ENCODE results near the gene ST3GAL2.

ST3GAL2 gene

GRCh38 chr16:70438969-70439862 is at the start of gene ST3GAL2:
Gene ST3GAL2, minus strand, starts transcription at chr16:70439100. Its CDS starts 40,570 bp downstream, at chr16:70398530.
- peak; percentile 81 to 89 (median 82) for DNase-seq (ENCODE audit: low read depth in 2 of 3, low spot score in 2 of 3)

- DNase-seq (ENCODE audit: low read depth in 2 of 3, low spot score in 2 of 3): no peak
Observed at GRCh38 chr16:70484867-70485266, 46.0 kb upstream of the ST3GAL2 start.

- no peak for DNase-seq (ENCODE audit: low read depth in 2 of 3, low spot score in 2 of 3)
Observed at GRCh38 chr16:70483426-70483825, 44.5 kb upstream of the ST3GAL2 start.

GRCh38 chr16:70482624-70483023 is 43.7 kb upstream of the ST3GAL2 start:
- no peak for DNase-seq (ENCODE audit: low read depth in 2 of 3, low spot score in 2 of 3)

GRCh38 chr16:70481929-70482536 is 43.1 kb upstream of the ST3GAL2 start:
- no peak for DNase-seq (ENCODE audit: low read depth in 2 of 3, low spot score in 2 of 3)

- DNase-seq (ENCODE audit: low read depth in 2 of 3, low spot score in 2 of 3): no peak
Observed at GRCh38 chr16:70480127-70481105, 41.5 kb upstream of the ST3GAL2 start.

GRCh38 chr16:70478912-70479341 is 40.0 kb upstream of the ST3GAL2 start:
- DNase-seq (ENCODE audit: low read depth in 2 of 3, low spot score in 2 of 3): no peak

- DNase-seq (ENCODE audit: low read depth in 2 of 3, low spot score in 2 of 3): no peak
Observed at GRCh38 chr16:70478169-70478568, 39.3 kb upstream of the ST3GAL2 start.

- DNase-seq (ENCODE audit: low read depth in 2 of 3, low spot score in 2 of 3): peak in 2 of 3 experiments; percentile 26 to 30
Observed at GRCh38 chr16:70476272-70477020, 37.5 kb upstream of the ST3GAL2 start.

- DNase-seq (ENCODE audit: low read depth in 2 of 3, low spot score in 2 of 3): no peak
Observed at GRCh38 chr16:70475054-70475871, 36.4 kb upstream of the ST3GAL2 start.

GRCh38 chr16:70474320-70475053 is 35.6 kb upstream of the ST3GAL2 start:
- no peak for DNase-seq (ENCODE audit: low read depth in 2 of 3, low spot score in 2 of 3)

- DNase-seq (ENCODE audit: low read depth in 2 of 3, low spot score in 2 of 3): no peak
Observed at GRCh38 chr16:70473446-70474319, 34.8 kb upstream of the ST3GAL2 start.

- no peak for DNase-seq (ENCODE audit: low read depth in 2 of 3, low spot score in 2 of 3)
Observed at GRCh38 chr16:70472786-70473433, 34.0 kb upstream of the ST3GAL2 start.

GRCh38 chr16:70470927-70471341 is 32.0 kb upstream of the ST3GAL2 start:
- no peak for DNase-seq (ENCODE audit: low read depth in 2 of 3, low spot score in 2 of 3)

GRCh38 chr16:70470141-70470926 is 31.4 kb upstream of the ST3GAL2 start:
- no peak for DNase-seq (ENCODE audit: low read depth in 2 of 3, low spot score in 2 of 3)

GRCh38 chr16:70468776-70469525 is 30.1 kb upstream of the ST3GAL2 start:
- no peak for DNase-seq (ENCODE audit: low read depth in 2 of 3, low spot score in 2 of 3)
